Astrocyte of the spinal cord (primary cell): ENCODE measurements around the gene NFATC1.

Experiments
- DNase-seq: peaks from one replicate; pipeline ENCODE4 v3.0.0; 2011; ENCODE audit warnings: low read depth, low spot score
- H3K4me3 ChIP-seq: 2 replicates; pipeline ENCODE4 v1.5.1; 2011; ENCODE audit warnings: low read depth, mild to moderate bottlenecking, low read length, moderate library complexity
- in situ Hi-C: cut with HindIII; loops from 2 replicates; pipeline ENCODE4 v1.10.0; 2017; ENCODE audit warnings: low sequenced_read_pairs
- TF ChIP-seq, protein P1 (sequence below): IDR thresholded peaks from 2 replicates; pipeline ENCODE4 v1.5.1; 2012; ENCODE audit warnings: low read depth, mild to moderate bottlenecking, low read length, inconsistent platforms

Gene NFATC1

DNA sequence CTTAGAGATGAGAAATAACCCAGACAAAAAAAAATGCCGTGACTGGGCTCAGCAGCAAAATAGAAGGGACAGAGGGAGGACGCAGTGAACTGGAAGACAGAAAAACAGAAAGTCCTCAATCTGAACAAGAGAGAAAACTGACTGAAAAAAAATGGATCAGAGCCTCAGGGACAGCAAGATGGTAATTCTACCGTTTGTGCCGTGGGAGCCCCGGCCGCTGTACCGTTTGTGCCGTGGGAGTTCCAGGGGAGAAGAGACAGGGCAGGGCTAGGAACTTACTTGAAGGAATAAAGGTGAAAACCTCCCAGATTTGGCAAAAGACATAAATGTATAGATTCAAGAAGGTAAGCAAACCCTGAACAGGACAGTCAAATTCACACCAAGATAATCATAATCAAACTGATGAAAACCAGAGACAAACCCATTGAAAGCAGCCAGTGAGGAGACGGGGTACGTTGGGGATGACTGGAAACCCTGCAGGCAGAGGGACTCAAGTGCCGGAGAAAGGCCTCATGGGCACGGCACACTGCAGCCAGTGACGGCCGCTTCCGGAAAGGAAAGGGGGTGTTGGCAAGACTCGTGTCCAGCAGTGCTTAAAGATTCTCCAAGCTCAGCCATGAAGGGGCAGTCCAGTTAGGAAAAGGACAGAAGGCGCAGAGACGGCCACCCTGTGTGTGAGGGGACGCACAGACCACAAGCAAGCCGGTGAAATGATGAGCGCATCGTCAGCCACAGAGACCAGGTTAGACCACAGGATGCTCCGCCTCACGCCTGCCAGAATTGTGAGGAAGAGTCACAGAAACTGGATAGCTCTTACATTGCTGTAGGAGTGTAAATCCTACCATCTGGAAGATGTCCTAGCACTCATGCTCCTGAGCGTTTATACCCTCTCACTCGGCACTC, 40.0 kb upstream of the NFATC1 start:
- TF ChIP-seq, protein P1, sequence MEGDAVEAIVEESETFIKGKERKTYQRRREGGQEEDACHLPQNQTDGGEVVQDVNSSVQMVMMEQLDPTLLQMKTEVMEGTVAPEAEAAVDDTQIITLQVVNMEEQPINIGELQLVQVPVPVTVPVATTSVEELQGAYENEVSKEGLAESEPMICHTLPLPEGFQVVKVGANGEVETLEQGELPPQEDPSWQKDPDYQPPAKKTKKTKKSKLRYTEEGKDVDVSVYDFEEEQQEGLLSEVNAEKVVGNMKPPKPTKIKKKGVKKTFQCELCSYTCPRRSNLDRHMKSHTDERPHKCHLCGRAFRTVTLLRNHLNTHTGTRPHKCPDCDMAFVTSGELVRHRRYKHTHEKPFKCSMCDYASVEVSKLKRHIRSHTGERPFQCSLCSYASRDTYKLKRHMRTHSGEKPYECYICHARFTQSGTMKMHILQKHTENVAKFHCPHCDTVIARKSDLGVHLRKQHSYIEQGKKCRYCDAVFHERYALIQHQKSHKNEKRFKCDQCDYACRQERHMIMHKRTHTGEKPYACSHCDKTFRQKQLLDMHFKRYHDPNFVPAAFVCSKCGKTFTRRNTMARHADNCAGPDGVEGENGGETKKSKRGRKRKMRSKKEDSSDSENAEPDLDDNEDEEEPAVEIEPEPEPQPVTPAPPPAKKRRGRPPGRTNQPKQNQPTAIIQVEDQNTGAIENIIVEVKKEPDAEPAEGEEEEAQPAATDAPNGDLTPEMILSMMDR, result no peak
- in situ Hi-C loops, result no loop called here
- no peak for DNase-seq
- H3K4me3 ChIP-seq, result no peak overlapping the region

DNA sequence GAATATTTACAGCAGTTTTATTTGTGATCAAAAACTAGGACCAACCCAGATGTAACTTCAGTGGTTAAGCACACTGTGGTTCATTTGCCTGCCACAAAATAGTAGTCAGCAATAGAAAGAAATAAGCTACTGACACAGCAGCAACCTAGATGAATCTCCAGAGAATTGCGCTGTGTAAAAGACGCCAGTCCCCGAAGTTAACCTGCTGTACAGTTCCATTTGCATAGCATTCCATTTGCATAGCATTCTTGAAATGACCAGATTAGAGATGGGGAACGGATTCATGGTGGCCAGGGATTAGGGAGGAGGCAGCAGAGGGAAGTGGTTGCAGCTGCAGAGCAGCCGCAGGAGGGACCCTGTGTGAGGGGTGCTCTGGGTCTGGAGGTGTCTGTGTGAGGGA, 39.3 kb upstream of the NFATC1 start:
- no peak overlapping the region for H3K4me3 ChIP-seq
- DNase-seq, result no peak
- TF ChIP-seq, protein P1, result no peak
- in situ Hi-C loops, result no loop called here

DNA sequence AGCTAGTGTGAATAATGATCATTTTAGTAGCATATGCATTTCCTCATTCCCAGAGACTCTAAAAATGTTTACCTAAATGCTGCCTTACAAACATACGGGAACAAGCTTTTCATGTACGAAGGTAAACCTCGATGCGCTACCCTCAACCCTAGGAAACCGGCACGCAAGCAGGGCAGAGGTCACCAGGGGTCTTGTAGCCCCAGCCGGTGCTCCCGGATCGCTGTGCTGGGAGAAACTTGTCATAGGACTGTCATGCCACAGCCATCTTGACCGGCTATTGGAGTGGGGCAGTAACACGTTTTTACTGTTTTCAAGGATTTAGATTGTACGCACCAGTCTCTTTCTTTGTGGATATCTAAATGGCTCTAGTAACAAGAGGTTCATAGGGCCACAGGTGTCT, 34.8 kb upstream of the NFATC1 start:
- H3K4me3 ChIP-seq, result no peak overlapping the region
- in situ Hi-C loops, result no loop called here
- TF ChIP-seq, protein P1, result no peak

DNA sequence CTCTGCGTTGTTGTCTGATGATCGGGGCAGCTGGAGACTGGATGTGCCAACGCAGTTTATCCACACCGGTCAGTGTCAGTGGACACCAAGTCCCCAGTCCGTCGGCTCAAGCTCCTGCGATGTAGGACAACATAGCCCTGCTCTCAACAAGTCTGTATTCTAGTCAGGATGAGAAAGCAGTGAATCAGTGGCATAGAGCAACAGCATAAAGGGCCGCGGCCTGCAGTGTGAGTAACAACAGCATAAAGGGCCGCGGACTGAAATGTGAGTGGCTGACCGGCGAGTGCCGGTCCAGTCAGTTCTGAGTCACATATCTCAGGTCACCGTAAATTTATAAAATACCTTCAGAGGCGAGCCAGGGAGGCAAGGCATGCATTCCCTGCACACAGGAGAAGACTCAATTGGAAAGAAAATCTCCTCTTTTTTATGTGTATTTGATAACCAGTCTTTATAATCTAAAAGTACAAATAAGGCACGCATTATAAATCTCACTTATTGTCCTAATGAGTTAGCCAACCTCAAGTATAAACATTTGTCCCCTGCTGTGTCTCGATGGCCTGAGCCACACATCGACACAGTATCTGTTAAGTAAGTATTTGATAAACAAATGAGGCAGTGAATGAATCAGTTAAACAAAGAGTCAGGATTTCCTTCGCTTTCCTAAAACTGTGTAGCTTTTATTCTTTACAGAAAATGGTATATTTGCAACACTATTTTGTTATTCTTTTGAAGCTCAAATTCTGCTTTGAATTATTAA, 33.8 kb upstream of the NFATC1 start:
- TF ChIP-seq, protein P1, result no peak
- peak; percentile 89 for DNase-seq
- H3K4me3 ChIP-seq, result no peak overlapping the region
- in situ Hi-C loops, result no loop called here

More for the DNA sequence above, 34.8 kb upstream of the NFATC1 start:
- no peak for DNase-seq

DNA sequence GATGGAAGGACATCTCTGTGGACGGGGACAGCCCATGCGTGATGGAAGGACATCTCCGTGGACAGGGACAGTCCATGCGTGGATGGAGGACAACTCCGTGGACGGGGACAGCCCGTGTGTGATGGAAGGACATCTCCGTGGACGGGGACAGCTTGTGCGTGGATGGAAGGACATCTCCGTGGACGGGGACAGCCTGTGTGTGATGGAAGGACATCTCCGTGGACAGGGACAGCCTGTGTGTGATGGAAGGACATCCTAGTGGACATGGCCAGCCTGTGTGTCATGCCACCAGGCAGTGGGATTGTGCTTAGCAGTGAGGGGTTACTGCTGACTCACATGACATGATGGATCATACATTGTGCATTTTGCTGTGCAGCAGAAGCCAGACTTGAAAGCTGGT, 30.0 kb upstream of the NFATC1 start:
- no peak overlapping the region for H3K4me3 ChIP-seq
- TF ChIP-seq, protein P1, result no peak
- in situ Hi-C loops, result no loop called here
- DNase-seq, result no peak

DNA sequence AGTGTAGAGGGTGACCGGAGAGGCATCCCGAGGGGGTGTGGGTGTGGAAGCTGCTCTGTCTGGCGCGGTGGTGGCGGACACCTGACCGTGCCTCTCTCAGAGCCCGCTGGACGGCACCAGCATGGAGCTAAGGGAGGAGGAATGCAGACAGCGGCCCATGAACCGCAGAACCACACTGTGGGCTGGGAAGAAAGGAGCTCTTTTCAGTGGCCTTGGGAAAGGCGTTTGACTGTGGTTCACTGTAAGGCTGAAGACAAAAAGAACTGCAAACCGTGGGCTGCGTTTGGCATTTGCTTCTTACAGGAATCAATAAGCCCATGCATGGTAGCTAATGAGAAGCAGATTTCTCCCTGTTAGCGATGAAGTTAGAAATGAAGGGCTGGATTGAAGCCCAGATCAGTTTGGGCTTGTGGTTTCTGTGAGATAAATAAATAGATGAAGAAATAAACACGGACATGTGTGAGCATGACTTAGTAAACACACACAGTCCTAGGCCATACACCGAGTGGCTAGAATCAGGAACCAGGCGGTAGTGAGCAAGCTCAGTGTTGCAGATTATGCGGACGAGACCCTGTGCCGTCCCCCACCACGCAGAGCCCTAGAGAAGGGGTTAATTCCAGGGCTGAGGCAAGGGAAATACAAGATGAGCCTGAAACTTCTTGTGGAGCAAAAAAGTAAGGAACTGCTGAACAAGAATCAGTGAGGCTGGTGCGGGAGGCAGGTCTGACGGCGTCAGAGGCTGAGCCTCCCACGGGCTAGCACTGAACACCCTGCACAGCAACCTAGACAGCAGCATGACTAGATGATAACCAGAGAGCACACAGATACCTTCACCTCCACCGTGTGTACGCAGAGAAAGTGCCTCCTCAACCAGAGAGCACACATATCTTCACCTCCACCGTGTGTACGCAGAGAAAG, 29.3 kb upstream of the NFATC1 start:
- peak; percentile 77 for DNase-seq
- H3K4me3 ChIP-seq, result no peak overlapping the region
- in situ Hi-C loops, result no loop called here
- TF ChIP-seq, protein P1, result no peak
